Vagina (tissue), 2 donors: ENCODE data around the gene WASL. TPM values are rescaled to one million over a fixed set of nuclear protein-coding genes. Genes with fewer than 3 reads are reported as not detected.

Source experiments
- DNase-seq, 2 donors: peaks; one replicate each; pipeline ENCODE4 v3.0.0-alpha.2; 2017; ENCODE audit errors: extremely low spot score in 2 of 2
- H3K27ac ChIP-seq: fragments of 200-600 bp; sonication (generic); one replicate; pipeline ENCODE4 v1.5.1; 2019
- H3K27me3 ChIP-seq: fragments of 200-600 bp; sonication (generic); one replicate; pipeline ENCODE4 v1.5.1; 2019
- H3K36me3 ChIP-seq, 2 donors: fragments of 200-600 bp; sonication (generic); one replicate each; pipeline ENCODE4 v1.5.1; 2017 to 2019
- H3K4me1 ChIP-seq: fragments of 200-600 bp; sonication (generic); one replicate; pipeline ENCODE4 v1.5.1; 2019
- H3K4me3 ChIP-seq, 2 donors: fragments of 200-600 bp; sonication (generic); 1 replicate in 1 of 2; 2 replicates in 1 of 2; pipeline ENCODE4 v1.5.1; 2016 to 2019
- H3K9me3 ChIP-seq: fragments of 200-600 bp; sonication (generic); one replicate; pipeline ENCODE4 v1.5.1; 2019
- POLR2A ChIP-seq, 2 donors: fragments of 450-650 bp; IDR thresholded peaks; one replicate each; pipeline ENCODE4 v1.6.1; 2017; ENCODE audit warnings: antibody characterized with exemption in 2 of 2, mild to moderate bottlenecking in 2 of 2, moderate library complexity in 2 of 2
- POLR2AphosphoS5 ChIP-seq, 2 donors: sonication (generic); formaldehyde crosslinking; IDR thresholded peaks; one replicate each; pipeline ENCODE4 v1.9.0; 2017; ENCODE audit warnings: antibody characterized with exemption in 2 of 2, mild to moderate bottlenecking in 2 of 2, low read depth in 1 of 2; ENCODE audit not compliant: insufficient read depth in 1 of 2
- intact Hi-C: fragments of 100-400 bp; cut with DNase I; formaldehyde crosslinking; loops from one replicate; pipeline ENCODE4 v1.15.1; 2023
- total RNA-seq: library from RNA; depleted of rRNA; stranded (reverse); fragments of >200 nt; gene quantifications from one replicate; pipeline ENCODE4 v1.2.3, GENCODE V29; 2016
- TF ChIP-seq, protein P1 (sequence below), 3 experiments: fragments of 450-650 bp in 2 of 3; fragments of 200-600 bp in 1 of 3; sonication (generic) in 1 of 3; IDR thresholded peaks; one replicate each; pipeline ENCODE4 v1.5.1; 2017 to 2019; ENCODE audit warnings: antibody characterized with exemption in 3 of 3, mild to moderate bottlenecking in 2 of 3, moderate library complexity in 2 of 3

WASL gene
- total RNA-seq, 1 donor from 2014 or later, result 24.8 TPM

DNA sequence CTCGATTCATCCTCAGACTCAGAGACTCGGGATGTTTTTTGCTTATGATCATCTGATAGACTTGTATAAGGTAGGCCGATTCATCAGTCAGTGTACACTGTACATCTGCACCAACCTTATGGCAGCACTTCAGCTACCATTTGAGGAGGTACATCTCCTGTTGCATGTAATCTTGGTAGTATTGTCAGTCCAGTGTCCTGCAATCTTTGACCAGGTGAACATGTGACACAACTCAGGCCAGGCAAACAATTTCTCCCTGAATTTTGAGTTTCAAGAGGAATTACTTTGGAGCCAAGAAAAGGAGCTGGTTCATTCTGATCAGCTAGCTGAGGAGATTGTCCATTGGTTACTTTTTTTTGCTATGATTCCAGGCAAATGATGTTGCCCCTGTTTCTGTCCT lies 19.7 kb upstream of the WASL start:
- DNase-seq, result no peak
- no peaks in the 10 kb centered on the region for H3K9me3 ChIP-seq
- H3K27ac ChIP-seq, result no peak overlapping the region
- H3K27me3 ChIP-seq, result no peaks in the 10 kb centered on the region
- no peaks in the 10 kb centered on the region for H3K36me3 ChIP-seq
- no peak for TF ChIP-seq POLR2AphosphoS5 (IDR thresholded peaks at IDR 0.05; ENCODE audit: insufficient read depth in 1 of 2, low read depth in 1 of 2)
- no peak for TF ChIP-seq POLR2A (IDR thresholded peaks at IDR 0.05)
- TF ChIP-seq, protein P1, sequence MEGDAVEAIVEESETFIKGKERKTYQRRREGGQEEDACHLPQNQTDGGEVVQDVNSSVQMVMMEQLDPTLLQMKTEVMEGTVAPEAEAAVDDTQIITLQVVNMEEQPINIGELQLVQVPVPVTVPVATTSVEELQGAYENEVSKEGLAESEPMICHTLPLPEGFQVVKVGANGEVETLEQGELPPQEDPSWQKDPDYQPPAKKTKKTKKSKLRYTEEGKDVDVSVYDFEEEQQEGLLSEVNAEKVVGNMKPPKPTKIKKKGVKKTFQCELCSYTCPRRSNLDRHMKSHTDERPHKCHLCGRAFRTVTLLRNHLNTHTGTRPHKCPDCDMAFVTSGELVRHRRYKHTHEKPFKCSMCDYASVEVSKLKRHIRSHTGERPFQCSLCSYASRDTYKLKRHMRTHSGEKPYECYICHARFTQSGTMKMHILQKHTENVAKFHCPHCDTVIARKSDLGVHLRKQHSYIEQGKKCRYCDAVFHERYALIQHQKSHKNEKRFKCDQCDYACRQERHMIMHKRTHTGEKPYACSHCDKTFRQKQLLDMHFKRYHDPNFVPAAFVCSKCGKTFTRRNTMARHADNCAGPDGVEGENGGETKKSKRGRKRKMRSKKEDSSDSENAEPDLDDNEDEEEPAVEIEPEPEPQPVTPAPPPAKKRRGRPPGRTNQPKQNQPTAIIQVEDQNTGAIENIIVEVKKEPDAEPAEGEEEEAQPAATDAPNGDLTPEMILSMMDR (IDR thresholded peaks at IDR 0.05), result no peak
- no peaks in the 10 kb centered on the region for H3K4me1 ChIP-seq
- intact Hi-C loops, result no loop called here
- H3K4me3 ChIP-seq, result no peak overlapping the region

DNA sequence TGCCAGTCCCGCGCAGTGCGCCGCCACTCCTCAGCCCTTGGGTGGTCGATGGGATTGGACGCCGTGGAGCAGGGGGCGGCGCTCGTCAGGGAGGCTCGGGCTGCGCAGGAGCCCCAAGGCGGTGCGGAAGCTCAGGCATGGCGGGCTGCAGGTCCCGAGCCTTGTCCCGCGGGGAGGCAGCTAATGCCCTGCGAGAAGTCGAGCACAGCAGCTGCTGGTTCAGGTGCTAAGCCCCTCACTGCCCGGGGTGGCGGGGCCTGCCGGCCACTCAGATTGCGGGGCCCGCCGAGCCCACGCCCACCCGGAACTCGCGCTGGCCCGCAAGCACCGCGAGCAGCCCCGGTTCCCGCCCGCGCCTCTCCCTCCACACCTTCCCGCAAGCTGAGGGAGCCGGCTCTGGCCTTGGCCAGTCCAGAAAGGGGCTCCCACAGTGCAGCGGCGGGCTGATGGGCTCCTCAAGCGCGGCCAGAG lies 14.4 kb upstream of the WASL start:
- intact Hi-C loops, result no loop called here
- H3K36me3 ChIP-seq, result no peaks in the 10 kb centered on the region

DNA sequence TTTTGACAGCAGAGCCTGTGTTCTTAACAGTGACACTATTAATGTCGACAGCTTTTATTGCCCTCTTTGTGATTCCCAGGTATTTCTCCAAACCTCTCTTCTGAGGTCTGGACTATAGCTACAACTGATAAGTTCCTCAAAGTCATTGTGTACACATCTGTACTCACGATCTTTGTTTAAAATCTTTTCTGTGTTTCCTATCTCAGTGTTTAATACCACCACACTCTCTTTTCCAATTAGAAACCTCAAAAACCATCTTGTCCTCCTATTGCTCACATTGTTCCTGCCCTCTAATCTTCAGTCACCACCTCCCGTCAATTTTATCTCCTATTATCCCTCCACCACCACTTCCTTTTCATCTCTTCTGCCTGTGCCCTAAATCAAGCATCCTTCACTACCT lies 12.9 kb upstream of the WASL start:
- no peaks in the 10 kb centered on the region for H3K4me1 ChIP-seq
- H3K4me3 ChIP-seq, result no peak overlapping the region
- intact Hi-C loops, result no loop called here
- TF ChIP-seq POLR2AphosphoS5 (IDR thresholded peaks at IDR 0.05; ENCODE audit: insufficient read depth in 1 of 2, low read depth in 1 of 2) (no peak), POLR2A (IDR thresholded peaks at IDR 0.05) (no peak)
- TF ChIP-seq, protein P1 (IDR thresholded peaks at IDR 0.05), result no peak
- no peaks in the 10 kb centered on the region for H3K9me3 ChIP-seq
- no peaks in the 10 kb centered on the region for H3K27me3 ChIP-seq
- DNase-seq, result no peak
- no peaks in the 10 kb centered on the region for H3K36me3 ChIP-seq
- no peak overlapping the region for H3K27ac ChIP-seq

More for the DNA sequence above, 14.4 kb upstream of the WASL start:
- Histone ChIP-seq H3K27ac (no peak overlapping the region), H3K27me3 (no peaks in the 10 kb centered on the region), H3K4me1 (no peaks in the 10 kb centered on the region), H3K4me3 (no peak overlapping the region), H3K9me3 (no peaks in the 10 kb centered on the region)
- no peak for DNase-seq
- TF ChIP-seq POLR2A (IDR thresholded peaks at IDR 0.05) (no peak), POLR2AphosphoS5 (IDR thresholded peaks at IDR 0.05; ENCODE audit: insufficient read depth in 1 of 2, low read depth in 1 of 2) (no peak)
- TF ChIP-seq, protein P1 (IDR thresholded peaks at IDR 0.05), result no peak

DNA sequence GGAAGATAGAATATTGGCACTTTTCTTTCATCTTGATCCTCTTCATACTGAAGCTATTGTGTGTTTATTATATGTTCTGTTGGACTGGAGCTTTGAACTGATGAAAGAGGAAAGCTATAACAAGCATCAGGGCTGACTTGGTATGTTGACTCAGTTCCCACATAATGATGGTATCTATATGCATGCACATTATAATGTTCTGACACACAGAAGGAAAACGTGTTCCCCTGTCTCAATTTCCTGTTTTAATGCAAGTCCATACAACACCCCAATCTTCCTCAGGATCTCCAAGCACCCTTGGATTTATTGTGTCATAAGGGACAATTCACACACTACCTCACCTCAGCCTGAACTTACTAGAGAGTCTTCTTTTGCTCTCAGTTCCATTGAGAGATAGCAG lies 8.3 kb upstream of the WASL start:
- H3K9me3 ChIP-seq, result no peaks in the 10 kb centered on the region
- intact Hi-C loops, result no loop called here
- no peak overlapping the region for H3K27ac ChIP-seq
- H3K4me1 ChIP-seq, result no peaks in the 10 kb centered on the region
- no peak for TF ChIP-seq POLR2A (IDR thresholded peaks at IDR 0.05)
- no peak for TF ChIP-seq POLR2AphosphoS5 (IDR thresholded peaks at IDR 0.05; ENCODE audit: insufficient read depth in 1 of 2, low read depth in 1 of 2)
- TF ChIP-seq, protein P1 (IDR thresholded peaks at IDR 0.05), result no peak
- no peak overlapping the region for H3K4me3 ChIP-seq
- no peak for DNase-seq
- no peaks in the 10 kb centered on the region for H3K27me3 ChIP-seq
- H3K36me3 ChIP-seq, result no peaks in the 10 kb centered on the region

DNA sequence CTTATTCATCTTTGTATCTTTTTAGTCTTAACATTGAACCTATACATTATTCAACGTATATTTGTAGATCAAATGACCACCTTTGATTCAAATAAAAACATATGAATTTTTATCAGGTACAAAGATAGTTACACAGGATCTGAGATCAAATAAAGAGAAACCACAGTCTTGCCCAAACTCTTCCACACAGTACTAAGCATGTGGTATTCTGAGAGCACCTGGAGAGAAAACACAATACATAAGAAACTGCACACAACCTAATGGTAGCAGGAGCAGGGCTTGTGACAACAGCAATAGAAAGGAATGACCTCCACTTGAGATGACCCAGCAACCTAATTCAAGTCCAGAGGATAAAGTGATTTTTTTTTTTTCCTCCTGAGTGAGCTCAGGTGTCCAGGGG lies 6.5 kb upstream of the WASL start:
- intact Hi-C loops, result no loop called here
- H3K4me3 ChIP-seq, result no peak overlapping the region
- no peaks in the 10 kb centered on the region for H3K36me3 ChIP-seq
- peaks cover 11% of the 10 kb centered on the region for H3K4me1 ChIP-seq
- TF ChIP-seq, protein P1 (IDR thresholded peaks at IDR 0.05), result no peak
- TF ChIP-seq POLR2A (IDR thresholded peaks at IDR 0.05) (no peak), POLR2AphosphoS5 (IDR thresholded peaks at IDR 0.05; ENCODE audit: insufficient read depth in 1 of 2, low read depth in 1 of 2) (no peak)
- H3K27me3 ChIP-seq, result no peaks in the 10 kb centered on the region
- no peak overlapping the region for H3K27ac ChIP-seq
- DNase-seq, result no peak
- no peaks in the 10 kb centered on the region for H3K9me3 ChIP-seq
